ENCODE results near the gene BICC1. TPM values are rescaled to one million over a fixed set of nuclear protein-coding genes. Genes with fewer than 3 reads are reported as not detected.

The BICC1 gene
- total RNA-seq, 1 experiment from 2014 or later, result 118 TPM

- H3K9me3 ChIP-seq, result no peaks in the 10 kb centered on the region
- H3K27me3 ChIP-seq (replicated peaks; ENCODE audit: control insufficient read depth, insufficient read depth, low read length), result no peaks in the 10 kb centered on the region
- no peak overlapping the region for H3K4me3 ChIP-seq (ENCODE audit: low read depth, low read length)
- H3K36me3 ChIP-seq (ENCODE audit: control insufficient read depth, insufficient read depth, low read length), result no peaks in the 10 kb centered on the region
- TF ChIP-seq CTCF (IDR thresholded peaks at IDR 0.05; ENCODE audit: insufficient read depth in 1 of 2, low read depth in 1 of 2, low read length in 1 of 2, severe bottlenecking in 1 of 2, unreplicated experiment in 1 of 2), result no peak
- DNase-seq, result peak in 1 of 2 experiments; percentile 24
- H3K4me1 Mint-ChIP-seq (ENCODE audit: low read depth, unreplicated experiment), result peaks cover 34% of the 10 kb centered on the region
- POLR2A ChIA-PET, result no interaction called here
- H3K4me3 Mint-ChIP-seq (ENCODE audit: unreplicated experiment), result peak overlapping the region; percentile 3
- H3K27me3 Mint-ChIP-seq (ENCODE audit: insufficient read depth, unreplicated experiment), result no peaks in the 10 kb centered on the region
- no peaks in the 10 kb centered on the region for H3K36me3 Mint-ChIP-seq (ENCODE audit: insufficient read depth, unreplicated experiment)
- no peaks in the 10 kb centered on the region for H3K9me3 Mint-ChIP-seq (ENCODE audit: unreplicated experiment)
- no TSS peak for BruUV-seq (replicated peaks)
- no peak overlapping the region for H3K27ac Mint-ChIP-seq (ENCODE audit: unreplicated experiment)
- peaks cover 29% of the 10 kb centered on the region for H3K4me1 ChIP-seq
- CTCF ChIA-PET, result interaction anchor here (1.2 kb wide), 1 partner anchor 341 kb away, joined by 4 read pairs; no protein-coding TSS in a partner anchor
- intact Hi-C loops (cut with micrococcal nuclease; ENCODE audit: unreplicated experiment), result loop anchor here (5.0 kb wide), 1 partner anchor 223 kb away; no protein-coding TSS in a partner anchor
Observed at GRCh38 chr10:58755677-58756076, 243.0 kb downstream of the BICC1 start.

DNA sequence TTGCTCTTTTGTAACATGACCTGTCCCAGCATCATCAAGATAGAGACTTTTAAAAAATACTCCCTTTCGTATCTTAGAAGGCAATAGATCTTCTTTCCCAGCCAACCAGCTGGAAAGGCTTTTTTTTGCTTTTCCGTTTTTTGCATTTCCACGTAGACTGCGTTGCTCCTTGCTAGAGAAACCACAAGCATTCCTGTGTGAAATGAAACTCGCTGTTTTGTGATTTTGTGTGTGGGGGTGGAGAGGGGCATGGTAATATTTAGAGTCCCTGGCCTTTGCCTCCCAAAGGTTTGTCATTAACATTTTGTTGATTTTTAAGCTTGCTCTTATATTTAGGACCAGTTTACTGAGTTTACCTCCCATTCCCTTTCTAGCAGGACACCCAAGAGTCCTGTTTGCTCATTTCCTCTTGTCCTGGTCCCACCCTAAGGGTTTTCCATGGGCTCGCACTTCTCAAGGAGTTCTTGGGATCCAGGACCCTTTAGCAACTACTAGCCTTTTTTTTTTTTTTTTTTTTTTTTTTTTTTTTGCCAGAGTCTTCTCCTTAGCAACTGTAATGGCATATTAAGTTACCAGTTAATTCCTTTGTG is 243.6 kb downstream of the BICC1 start:
- H3K4me1 Mint-ChIP-seq (ENCODE audit: low read depth, unreplicated experiment), result peaks cover 38% of the 10 kb centered on the region
- Histone ChIP-seq H3K27me3 (replicated peaks; ENCODE audit: control insufficient read depth, insufficient read depth, low read length) (no peaks in the 10 kb centered on the region), H3K36me3 (ENCODE audit: control insufficient read depth, insufficient read depth, low read length) (no peaks in the 10 kb centered on the region), H3K9me3 (no peaks in the 10 kb centered on the region), H3K4me3 (ENCODE audit: low read depth, low read length) (no peak overlapping the region), H3K4me1 (peaks cover 29% of the 10 kb centered on the region)
- no peak for DNase-seq
- ChIA-PET CTCF (no interaction called here), POLR2A (no interaction called here)
- peak overlapping the region; percentile 31 for H3K27ac Mint-ChIP-seq (ENCODE audit: unreplicated experiment)
- peaks cover 4% of the 10 kb centered on the region for H3K36me3 Mint-ChIP-seq (ENCODE audit: insufficient read depth, unreplicated experiment)
- no peaks in the 10 kb centered on the region for H3K27me3 Mint-ChIP-seq (ENCODE audit: insufficient read depth, unreplicated experiment)
- no TSS peak for BruUV-seq (replicated peaks)
- TF ChIP-seq CTCF (IDR thresholded peaks at IDR 0.05; ENCODE audit: insufficient read depth in 1 of 2, low read depth in 1 of 2, low read length in 1 of 2, severe bottlenecking in 1 of 2, unreplicated experiment in 1 of 2), result no peak
- intact Hi-C loops (cut with micrococcal nuclease; ENCODE audit: unreplicated experiment), result loop anchor here (5.0 kb wide), 1 partner anchor 224 kb away; no protein-coding TSS in a partner anchor
- peak overlapping the region; percentile 3 for H3K4me3 Mint-ChIP-seq (ENCODE audit: unreplicated experiment)
- H3K9me3 Mint-ChIP-seq (ENCODE audit: unreplicated experiment), result no peaks in the 10 kb centered on the region

DNA sequence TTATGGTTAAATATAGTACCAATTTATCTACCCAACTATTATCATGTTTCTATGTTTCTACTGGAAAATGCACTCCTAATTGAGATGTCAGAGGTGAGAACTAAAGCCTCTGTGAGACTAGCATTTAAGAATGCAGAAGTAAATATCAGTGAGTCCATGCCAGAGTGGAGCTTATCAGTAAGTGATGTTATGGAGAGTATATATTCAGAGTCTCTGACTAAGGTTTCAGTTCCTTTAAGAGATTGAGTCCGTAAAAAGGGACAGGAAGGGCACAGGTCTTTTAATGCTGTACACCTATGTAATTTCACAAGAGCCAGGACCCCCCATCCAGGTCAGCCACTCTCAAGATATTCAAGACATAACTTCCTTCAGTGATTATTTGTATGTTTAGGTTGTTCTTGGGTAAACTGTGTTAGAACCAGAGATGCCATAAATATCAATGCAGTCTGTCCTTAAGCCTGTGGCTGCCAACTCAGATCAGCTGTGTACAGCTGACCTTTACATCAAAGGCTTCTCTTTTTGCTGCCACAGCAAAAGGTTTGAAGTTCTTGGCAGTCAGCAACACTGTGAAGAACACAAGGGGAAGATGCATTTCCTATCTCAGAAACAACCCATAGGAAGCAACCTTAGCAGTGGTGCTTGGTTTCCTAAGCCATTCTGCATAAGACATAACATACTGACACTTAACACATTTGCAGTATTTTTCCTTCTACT is 244.8 kb downstream of the BICC1 start:
- H3K27me3 ChIP-seq (replicated peaks; ENCODE audit: control insufficient read depth, insufficient read depth, low read length), result no peaks in the 10 kb centered on the region
- intact Hi-C loops (cut with micrococcal nuclease; ENCODE audit: unreplicated experiment), result loop anchor here (5.0 kb wide), 1 partner anchor 225 kb away; no protein-coding TSS in a partner anchor
- no peak for TF ChIP-seq CTCF (IDR thresholded peaks at IDR 0.05; ENCODE audit: insufficient read depth in 1 of 2, low read depth in 1 of 2, low read length in 1 of 2, severe bottlenecking in 1 of 2, unreplicated experiment in 1 of 2)
- CTCF ChIA-PET, result no interaction called here
- H3K9me3 ChIP-seq, result no peaks in the 10 kb centered on the region
- H3K9me3 Mint-ChIP-seq (ENCODE audit: unreplicated experiment), result no peaks in the 10 kb centered on the region
- peaks cover 6% of the 10 kb centered on the region for H3K36me3 Mint-ChIP-seq (ENCODE audit: insufficient read depth, unreplicated experiment)
- no peak for DNase-seq
- POLR2A ChIA-PET, result no interaction called here
- no peak overlapping the region for H3K4me3 ChIP-seq (ENCODE audit: low read depth, low read length)
- H3K27me3 Mint-ChIP-seq (ENCODE audit: insufficient read depth, unreplicated experiment), result no peaks in the 10 kb centered on the region
- no TSS peak for BruUV-seq (replicated peaks)
- no peak overlapping the region for H3K27ac Mint-ChIP-seq (ENCODE audit: unreplicated experiment)
- no peak overlapping the region for H3K4me3 Mint-ChIP-seq (ENCODE audit: unreplicated experiment)
- H3K4me1 ChIP-seq, result peaks cover 29% of the 10 kb centered on the region
- H3K4me1 Mint-ChIP-seq (ENCODE audit: low read depth, unreplicated experiment), result peaks cover 40% of the 10 kb centered on the region
- no peaks in the 10 kb centered on the region for H3K36me3 ChIP-seq (ENCODE audit: control insufficient read depth, insufficient read depth, low read length)
